ENCODE data around the gene EMSY. TPM values are rescaled to one million over a fixed set of nuclear protein-coding genes. Genes with fewer than 3 reads are reported as not detected.

EMSY gene
- total and polyA plus RNA-seq, 2 of the 13 experiments (the other 11 are each of a cell fraction or from before 2014, with no cell fraction given), result 11.6 to 18.5 TPM

DNA sequence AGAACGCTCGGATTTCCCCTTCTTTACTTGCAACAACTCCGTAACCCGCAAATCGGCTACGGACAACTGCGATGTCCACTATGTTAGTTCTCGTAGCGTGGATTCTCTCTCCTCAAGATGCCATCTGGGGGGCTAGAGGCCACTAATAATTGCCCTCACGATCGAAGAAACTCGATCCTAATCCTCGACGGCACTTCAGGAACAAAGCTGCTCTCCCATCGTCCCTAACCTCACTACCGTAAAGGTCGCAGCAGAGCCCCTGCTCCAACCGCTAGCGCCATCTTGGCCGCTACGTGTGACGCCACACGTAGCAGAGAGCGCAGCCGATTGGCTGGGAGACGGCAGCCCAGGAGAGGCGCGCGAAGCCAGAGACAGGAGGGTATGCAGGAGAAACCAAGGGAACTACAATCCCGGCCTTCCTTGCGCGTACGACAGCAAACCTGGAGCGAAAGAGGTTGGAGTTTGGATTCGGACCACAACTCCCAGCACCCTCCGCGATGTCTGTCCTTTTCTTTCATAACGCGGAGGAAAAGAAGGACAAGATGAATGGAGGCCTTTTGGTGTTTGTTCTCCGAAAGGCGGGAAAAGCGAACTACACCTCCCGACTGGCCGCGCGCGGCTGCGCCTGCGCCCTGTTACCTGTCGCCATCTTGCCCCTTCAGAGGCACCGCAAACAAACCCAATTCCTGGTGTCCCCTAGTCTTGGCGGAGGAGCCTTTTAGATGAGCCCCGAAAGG lies at the start of gene EMSY (continued):
- TF ChIP-seq JUND (CRISPR knock-in tag; IDR thresholded peaks at IDR 0.05) (no peak), HES4 (CRISPR knock-in tag; IDR thresholded peaks at IDR 0.05; ENCODE audit: borderline replicate concordance) (no peak), GFI1 (CRISPR knock-in tag; IDR thresholded peaks at IDR 0.05; ENCODE audit: borderline replicate concordance) (no peak), BCL6 (CRISPR knock-in tag; IDR thresholded peaks at IDR 0.05) (peak; percentile 24), ZBTB7B (CRISPR knock-in tag; IDR thresholded peaks at IDR 0.05) (no peak), LCORL (IDR thresholded peaks at IDR 0.05) (no peak), LCORL (CRISPR knock-in tag; IDR thresholded peaks at IDR 0.05) (peak; percentile 54), ZFP36L1 (CRISPR knock-in tag; IDR thresholded peaks at IDR 0.05) (peak; percentile 75; the same call in 1 of the 2 replicates), ZNF670 (CRISPR knock-in tag; IDR thresholded peaks at IDR 0.05; ENCODE audit: borderline replicate concordance) (no peak), MBD4 (IDR thresholded peaks at IDR 0.05; ENCODE audit: borderline replicate concordance, low read length) (no peak), ZSCAN30 (CRISPR knock-in tag; IDR thresholded peaks at IDR 0.05) (no peak), ZBTB7A (CRISPR knock-in tag; IDR thresholded peaks at IDR 0.05) (no peak), HOXA3 (CRISPR knock-in tag; IDR thresholded peaks at IDR 0.05) (peak; percentile 90), FOSL2 (CRISPR knock-in tag; IDR thresholded peaks at IDR 0.05) (peak; percentile 9; the same call in 1 of the 2 replicates), ZFP36 (IDR thresholded peaks at IDR 0.05; ENCODE audit: borderline replicate concordance, low read depth, low read length, partially characterized antibody) (no peak), ZNF317 (CRISPR knock-in tag; IDR thresholded peaks at IDR 0.05) (peak; percentile 81; the same call in 1 of the 2 replicates), MED8 (CRISPR knock-in tag; IDR thresholded peaks at IDR 0.05; ENCODE audit: insufficient replicate concordance) (peak; percentile 60), NR2F1 (CRISPR knock-in tag; IDR thresholded peaks at IDR 0.05) (peak in 1 of 2 experiments; percentile 66; a peak in 2 of 4 replicates), ZNF451 (CRISPR knock-in tag; IDR thresholded peaks at IDR 0.05) (no peak), ZNF232 (CRISPR knock-in tag; IDR thresholded peaks at IDR 0.05; ENCODE audit: borderline replicate concordance) (no peak), ATF1 (CRISPR knock-in tag; IDR thresholded peaks at IDR 0.05) (peak; percentile 93), HNF4A (CRISPR knock-in tag; IDR thresholded peaks at IDR 0.05) (no peak; the same call in 1 of the 2 replicates)
- TF ChIP-seq, protein P1, sequence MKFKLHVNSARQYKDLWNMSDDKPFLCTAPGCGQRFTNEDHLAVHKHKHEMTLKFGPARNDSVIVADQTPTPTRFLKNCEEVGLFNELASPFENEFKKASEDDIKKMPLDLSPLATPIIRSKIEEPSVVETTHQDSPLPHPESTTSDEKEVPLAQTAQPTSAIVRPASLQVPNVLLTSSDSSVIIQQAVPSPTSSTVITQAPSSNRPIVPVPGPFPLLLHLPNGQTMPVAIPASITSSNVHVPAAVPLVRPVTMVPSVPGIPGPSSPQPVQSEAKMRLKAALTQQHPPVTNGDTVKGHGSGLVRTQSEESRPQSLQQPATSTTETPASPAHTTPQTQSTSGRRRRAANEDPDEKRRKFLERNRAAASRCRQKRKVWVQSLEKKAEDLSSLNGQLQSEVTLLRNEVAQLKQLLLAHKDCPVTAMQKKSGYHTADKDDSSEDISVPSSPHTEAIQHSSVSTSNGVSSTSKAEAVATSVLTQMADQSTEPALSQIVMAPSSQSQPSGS (CRISPR knock-in tag; IDR thresholded peaks at IDR 0.05), result peak; percentile 88
- TF ChIP-seq, protein P2, sequence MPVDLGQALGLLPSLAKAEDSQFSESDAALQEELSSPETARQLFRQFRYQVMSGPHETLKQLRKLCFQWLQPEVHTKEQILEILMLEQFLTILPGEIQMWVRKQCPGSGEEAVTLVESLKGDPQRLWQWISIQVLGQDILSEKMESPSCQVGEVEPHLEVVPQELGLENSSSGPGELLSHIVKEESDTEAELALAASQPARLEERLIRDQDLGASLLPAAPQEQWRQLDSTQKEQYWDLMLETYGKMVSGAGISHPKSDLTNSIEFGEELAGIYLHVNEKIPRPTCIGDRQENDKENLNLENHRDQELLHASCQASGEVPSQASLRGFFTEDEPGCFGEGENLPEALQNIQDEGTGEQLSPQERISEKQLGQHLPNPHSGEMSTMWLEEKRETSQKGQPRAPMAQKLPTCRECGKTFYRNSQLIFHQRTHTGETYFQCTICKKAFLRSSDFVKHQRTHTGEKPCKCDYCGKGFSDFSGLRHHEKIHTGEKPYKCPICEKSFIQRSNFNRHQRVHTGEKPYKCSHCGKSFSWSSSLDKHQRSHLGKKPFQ (CRISPR knock-in tag; IDR thresholded peaks at IDR 0.05; ENCODE audit: insufficient replicate concordance), result no peak
- TF ChIP-seq, protein P3, sequence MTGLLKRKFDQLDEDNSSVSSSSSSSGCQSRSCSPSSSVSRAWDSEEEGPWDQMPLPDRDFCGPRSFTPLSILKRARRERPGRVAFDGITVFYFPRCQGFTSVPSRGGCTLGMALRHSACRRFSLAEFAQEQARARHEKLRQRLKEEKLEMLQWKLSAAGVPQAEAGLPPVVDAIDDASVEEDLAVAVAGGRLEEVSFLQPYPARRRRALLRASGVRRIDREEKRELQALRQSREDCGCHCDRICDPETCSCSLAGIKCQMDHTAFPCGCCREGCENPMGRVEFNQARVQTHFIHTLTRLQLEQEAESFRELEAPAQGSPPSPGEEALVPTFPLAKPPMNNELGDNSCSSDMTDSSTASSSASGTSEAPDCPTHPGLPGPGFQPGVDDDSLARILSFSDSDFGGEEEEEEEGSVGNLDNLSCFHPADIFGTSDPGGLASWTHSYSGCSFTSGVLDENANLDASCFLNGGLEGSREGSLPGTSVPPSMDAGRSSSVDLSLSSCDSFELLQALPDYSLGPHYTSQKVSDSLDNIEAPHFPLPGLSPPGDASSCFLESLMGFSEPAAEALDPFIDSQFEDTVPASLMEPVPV (CRISPR knock-in tag; IDR thresholded peaks at IDR 0.05), result 0 out of 2 replicates have a peak, but pooled peaks have one; percentile 18
- TF ChIP-seq, protein P4, sequence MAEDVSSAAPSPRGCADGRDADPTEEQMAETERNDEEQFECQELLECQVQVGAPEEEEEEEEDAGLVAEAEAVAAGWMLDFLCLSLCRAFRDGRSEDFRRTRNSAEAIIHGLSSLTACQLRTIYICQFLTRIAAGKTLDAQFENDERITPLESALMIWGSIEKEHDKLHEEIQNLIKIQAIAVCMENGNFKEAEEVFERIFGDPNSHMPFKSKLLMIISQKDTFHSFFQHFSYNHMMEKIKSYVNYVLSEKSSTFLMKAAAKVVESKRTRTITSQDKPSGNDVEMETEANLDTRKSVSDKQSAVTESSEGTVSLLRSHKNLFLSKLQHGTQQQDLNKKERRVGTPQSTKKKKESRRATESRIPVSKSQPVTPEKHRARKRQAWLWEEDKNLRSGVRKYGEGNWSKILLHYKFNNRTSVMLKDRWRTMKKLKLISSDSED (CRISPR knock-in tag; IDR thresholded peaks at IDR 0.05), result no peak
